Common myeloid progenitor, CD34-positive (primary cell): Measurements from ENCODE around the gene LIPA.
"Not testable (repeated sequence)": the region's sequence is repeated elsewhere in the genome, so short reads cannot be mapped to it uniquely, and the experiment has no call there.

Experiments used
- CTCF ChIA-PET: fragments of 350-600 bp; sonication (Branson Sonifier 250); formaldehyde crosslinking; loops from one replicate; lab custom pipeline; 2021; ENCODE audit warnings: antibody characterized with exemption; lab: Charles Lee
- POLR2A ChIA-PET: fragments of 350-600 bp; sonication (Branson Sonifier 250); formaldehyde crosslinking; loops from one replicate; lab custom pipeline; 2021; ENCODE audit warnings: antibody characterized with exemption; lab: Charles Lee
- DNase-seq, 3 donors: peaks; one replicate each; pipeline versions ENCODE4 v3.0.0 to v3.0.0-alpha.2; 2013
- H3K27ac ChIP-seq, 2 experiments: 1 replicate in 1 of 2; 2 replicates in 1 of 2; pipeline ENCODE4 v1.7.0; 2013; ENCODE audit warnings: inconsistent platforms in 2 of 2, low read length in 2 of 2, mild to moderate bottlenecking in 2 of 2, low read depth in 1 of 2, moderate library complexity in 1 of 2; ENCODE audit not compliant: severe bottlenecking in 2 of 2, insufficient read depth in 1 of 2, poor library complexity in 1 of 2
- H3K27me3 ChIP-seq, 5 experiments: replicated peaks in 2 of 5; 1 replicate in 3 of 5; 2 replicates in 2 of 5; pipeline versions ENCODE4 v1.6.1 to v1.7.0; 2013; ENCODE audit warnings: low read length in 4 of 5, mild to moderate bottlenecking in 2 of 5, moderate library complexity in 2 of 5, inconsistent platforms in 1 of 5; ENCODE audit not compliant: insufficient read depth in 5 of 5, control insufficient read depth in 4 of 5
- H3K36me3 ChIP-seq, 4 experiments: 1 replicate in 2 of 4; 2 replicates in 2 of 4; pipeline versions ENCODE4 v1.6.1 to v1.7.0; 2013; ENCODE audit warnings: low read length in 3 of 4, control low read depth in 1 of 4, mild to moderate bottlenecking in 1 of 4; ENCODE audit not compliant: control insufficient read depth in 4 of 4, insufficient read depth in 4 of 4
- H3K4me1 ChIP-seq, 4 experiments: 1 replicate in 3 of 4; 2 replicates in 1 of 4; pipeline versions ENCODE4 v1.6.1 to v1.7.1; 2013; ENCODE audit warnings: low read length in 3 of 4, mild to moderate bottlenecking in 3 of 4, control low read depth in 1 of 4, inconsistent platforms in 1 of 4, moderate library complexity in 1 of 4; ENCODE audit not compliant: control insufficient read depth in 4 of 4, insufficient read depth in 4 of 4; ENCODE audit errors: control extremely low read depth in 1 of 4
- H3K4me3 ChIP-seq, 7 experiments: 1 replicate in 4 of 7; 2 replicates in 3 of 7; pipeline versions ENCODE4 v1.5.1 to v1.7.0; 2013; ENCODE audit warnings: mild to moderate bottlenecking in 7 of 7, low read length in 6 of 7, moderate library complexity in 6 of 7, inconsistent platforms in 2 of 7, low read depth in 2 of 7, control low read depth in 1 of 7; ENCODE audit not compliant: insufficient read depth in 4 of 7, control insufficient read depth in 1 of 7; ENCODE audit errors: extremely low read depth in 1 of 7
- H3K9me3 ChIP-seq, 5 experiments: 1 replicate in 4 of 5; 2 replicates in 1 of 5; pipeline versions ENCODE4 v1.6.1 to v1.7.1; 2013; ENCODE audit warnings: low read length in 4 of 5, mild to moderate bottlenecking in 2 of 5, inconsistent platforms in 1 of 5, low read depth in 1 of 5, moderate library complexity in 1 of 5; ENCODE audit not compliant: control insufficient read depth in 4 of 5, insufficient read depth in 2 of 5; ENCODE audit errors: control extremely low read depth in 1 of 5
- WGBS: methylation state at CpG from one replicate; pipeline ENCODE4 v1.1.5; 2013; ENCODE audit not compliant: insufficient coverage; 5-methylcytosine and 5-hydroxymethylcytosine counted together

LIPA gene

DNA sequence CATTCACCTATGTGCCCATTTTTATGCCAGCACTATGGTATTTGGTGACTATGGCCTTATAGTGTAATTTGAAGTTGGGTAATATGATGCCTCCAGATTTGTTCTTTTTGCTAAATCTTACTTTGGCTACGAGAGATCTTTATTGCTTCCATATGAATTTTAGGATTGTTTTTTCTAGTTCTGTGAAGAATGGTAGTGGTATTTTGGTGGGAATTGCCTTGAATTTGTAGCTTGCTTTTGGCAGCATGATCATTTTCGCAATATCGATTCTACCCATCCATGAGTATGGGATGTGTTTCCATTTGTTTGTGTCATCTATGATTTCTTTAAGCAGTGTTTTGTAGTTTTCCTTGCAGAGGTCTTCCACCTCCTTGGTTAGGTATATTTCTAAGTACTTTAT, 60.3 kb downstream of the LIPA start:
- CTCF ChIA-PET = interaction anchor here (1.7 kb wide), 1 partner anchor 259 kb away, joined by 3 read pairs; no protein-coding TSS in a partner anchor
- DNase-seq, POLR2A ChIA-PET, H3K36me3 ChIP-seq, H3K27ac ChIP-seq, H3K9me3 ChIP-seq, H3K27me3 ChIP-seq, H3K4me1 ChIP-seq, H3K4me3 ChIP-seq: not testable (repeated sequence)
- 100% methylated on average over 1 of the region's 3 CpGs for WGBS

DNA sequence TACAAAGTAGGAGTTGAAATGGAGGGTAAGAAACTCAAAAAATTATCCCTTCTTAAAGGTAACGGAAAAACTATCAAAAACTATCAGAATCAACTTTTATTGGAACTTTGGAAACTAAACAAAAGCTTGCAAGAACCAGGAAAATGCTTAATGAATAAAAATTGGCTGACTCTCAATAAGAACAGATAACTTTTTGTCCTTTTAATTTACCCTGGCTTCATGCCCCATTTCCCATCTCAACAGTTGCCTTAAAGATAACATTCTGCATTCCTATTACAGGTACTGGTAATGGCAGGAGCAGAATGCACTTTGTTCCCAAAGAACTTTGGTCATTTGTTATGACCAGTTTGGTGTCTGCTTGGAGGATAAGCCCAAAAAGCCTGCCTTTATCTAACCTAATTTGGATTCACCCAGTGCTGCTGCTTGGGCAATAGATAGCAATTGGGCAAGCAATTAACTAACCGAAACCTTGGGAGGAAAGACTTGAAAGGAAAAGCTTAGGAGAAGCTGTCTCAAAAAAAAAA, 62.3 kb downstream of the LIPA start:
- Histone ChIP-seq H3K27ac (no peak overlapping the region), H3K9me3 (no peaks in the 10 kb centered on the region), H3K36me3 (no peaks in the 10 kb centered on the region), H3K4me1 (no peaks in the 10 kb centered on the region), H3K27me3 (no peaks in the 10 kb centered on the region), H3K4me3 (no peak overlapping the region)
- no peak for DNase-seq
- WGBS = no CpG with 5 or more reads among the region's 2 CpGs
- ChIA-PET CTCF (no interaction called here), POLR2A (no interaction called here)

DNA sequence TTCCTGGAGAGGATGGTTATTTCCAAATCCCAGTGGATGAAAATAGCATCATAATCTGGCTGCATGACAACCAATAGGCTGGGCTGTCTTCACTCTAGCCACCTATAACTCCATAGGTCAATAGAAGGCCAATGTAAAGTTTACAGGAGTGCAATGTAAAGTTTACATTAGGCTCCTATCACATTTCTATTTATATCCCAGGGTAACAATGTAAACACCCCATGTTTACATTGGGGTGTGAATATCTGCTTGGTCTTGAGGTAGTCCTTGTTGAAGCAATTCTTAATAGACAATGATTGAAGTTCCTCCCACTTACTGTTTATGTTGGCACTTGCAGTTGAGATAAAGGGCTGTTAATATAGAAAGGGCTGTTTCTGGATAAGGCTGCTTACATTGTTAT, 65.9 kb downstream of the LIPA start:
- H3K9me3 ChIP-seq = peaks cover 0 to 4% (median 2%) of the 10 kb centered on the region in 5 experiments
- ChIA-PET POLR2A (no interaction called here), CTCF (interaction anchor here (0.6 to 1.2 kb wide), 4 partner anchors 9 to 28 kb away, joined by 3 read pairs; no protein-coding TSS in a partner anchor)
- H3K4me3 ChIP-seq = no peak overlapping the region
- H3K4me1 ChIP-seq = no peaks in the 10 kb centered on the region
- no peak for DNase-seq
- H3K36me3 ChIP-seq = no peaks in the 10 kb centered on the region
- H3K27me3 ChIP-seq = no peaks in the 10 kb centered on the region
- H3K27ac ChIP-seq = no peak overlapping the region

GRCh38 chr10:89184638-89185037, 66.9 kb downstream of the LIPA start:
- ChIA-PET CTCF (interaction anchor here (0.6 to 1.2 kb wide), 3 partner anchors 10 to 155 kb away, joined by 3 read pairs; no protein-coding TSS in a partner anchor), POLR2A (no interaction called here)
- WGBS = 100% methylated on average over 2 of the region's 3 CpGs
- H3K27ac ChIP-seq = no peak overlapping the region
- H3K4me1 ChIP-seq = no peaks in the 10 kb centered on the region
- peaks cover 0 to 9% (median 2%) of the 10 kb centered on the region in 5 experiments for H3K9me3 ChIP-seq
- no peak for DNase-seq
- H3K4me3 ChIP-seq = no peak overlapping the region
- no peaks in the 10 kb centered on the region for H3K27me3 ChIP-seq
- no peaks in the 10 kb centered on the region for H3K36me3 ChIP-seq

- POLR2A ChIA-PET = no interaction called here
Measured at GRCh38 chr10:89183571-89183970, 68.0 kb downstream of the LIPA start.

DNA sequence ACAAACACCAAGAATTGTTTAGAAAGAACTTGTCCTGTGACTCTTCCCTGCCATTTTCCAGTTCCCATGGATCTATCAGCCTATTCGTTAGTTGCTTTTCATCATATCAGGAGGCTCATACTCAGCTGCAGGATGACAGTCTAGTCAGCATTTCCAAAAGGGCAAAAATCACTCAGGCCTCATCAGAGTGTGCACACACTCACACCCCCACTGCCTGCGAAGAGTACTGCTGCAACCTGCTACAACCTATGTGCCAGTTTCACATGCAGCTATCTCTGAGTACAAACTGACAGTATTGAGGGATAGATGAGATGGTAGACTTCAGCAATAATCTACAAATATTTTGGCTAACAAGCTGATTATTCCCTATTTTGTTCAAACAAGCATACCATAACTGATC, 68.7 kb downstream of the LIPA start:
- WGBS = 100% methylated on average over 1 of the region's 2 CpGs
- Histone ChIP-seq H3K4me3 (no peak overlapping the region), H3K36me3 (no peaks in the 10 kb centered on the region), H3K27ac (no peak overlapping the region), H3K27me3 (no peaks in the 10 kb centered on the region), H3K4me1 (no peaks in the 10 kb centered on the region), H3K9me3 (peaks cover 0 to 9% (median 2%) of the 10 kb centered on the region in 5 experiments)
- POLR2A ChIA-PET = no interaction called here
- CTCF ChIA-PET = no interaction called here
- no peak for DNase-seq

More at GRCh38 chr10:89183571-89183970, 68.0 kb downstream of the LIPA start:
- Histone ChIP-seq H3K9me3 (peaks cover 0 to 9% (median 2%) of the 10 kb centered on the region in 5 experiments), H3K27me3 (no peaks in the 10 kb centered on the region), H3K27ac (no peak overlapping the region), H3K4me3 (no peak overlapping the region), H3K36me3 (no peaks in the 10 kb centered on the region), H3K4me1 (no peaks in the 10 kb centered on the region)
- DNase-seq = no peak
- CTCF ChIA-PET = no interaction called here

- POLR2A ChIA-PET = no interaction called here
- Histone ChIP-seq H3K4me3 (no peak overlapping the region), H3K36me3 (no peaks in the 10 kb centered on the region), H3K4me1 (peaks cover 0 to 4% (median 2%) of the 10 kb centered on the region in 4 experiments), H3K9me3 (peaks cover 0 to 7% (median under 1%) of the 10 kb centered on the region in 5 experiments), H3K27me3 (no peaks in the 10 kb centered on the region), H3K27ac (no peak overlapping the region)
- DNase-seq = no peak
- CTCF ChIA-PET = interaction anchor here (3.3 kb wide), 1 partner anchor 12 kb away, joined by 10 read pairs; no protein-coding TSS in a partner anchor
Measured at GRCh38 chr10:89175816-89176215, 75.8 kb downstream of the LIPA start.
